ENCODE data around the gene BOLA3.
"Not testable (repeated sequence)": the region's sequence is repeated elsewhere in the genome, so short reads cannot be mapped to it uniquely, and the experiment has no call there.

BOLA3 gene

GRCh38 chr2:74101574-74102300, 46.0 kb downstream of the BOLA3 start:
- ATAC-seq = no peak

DNA sequence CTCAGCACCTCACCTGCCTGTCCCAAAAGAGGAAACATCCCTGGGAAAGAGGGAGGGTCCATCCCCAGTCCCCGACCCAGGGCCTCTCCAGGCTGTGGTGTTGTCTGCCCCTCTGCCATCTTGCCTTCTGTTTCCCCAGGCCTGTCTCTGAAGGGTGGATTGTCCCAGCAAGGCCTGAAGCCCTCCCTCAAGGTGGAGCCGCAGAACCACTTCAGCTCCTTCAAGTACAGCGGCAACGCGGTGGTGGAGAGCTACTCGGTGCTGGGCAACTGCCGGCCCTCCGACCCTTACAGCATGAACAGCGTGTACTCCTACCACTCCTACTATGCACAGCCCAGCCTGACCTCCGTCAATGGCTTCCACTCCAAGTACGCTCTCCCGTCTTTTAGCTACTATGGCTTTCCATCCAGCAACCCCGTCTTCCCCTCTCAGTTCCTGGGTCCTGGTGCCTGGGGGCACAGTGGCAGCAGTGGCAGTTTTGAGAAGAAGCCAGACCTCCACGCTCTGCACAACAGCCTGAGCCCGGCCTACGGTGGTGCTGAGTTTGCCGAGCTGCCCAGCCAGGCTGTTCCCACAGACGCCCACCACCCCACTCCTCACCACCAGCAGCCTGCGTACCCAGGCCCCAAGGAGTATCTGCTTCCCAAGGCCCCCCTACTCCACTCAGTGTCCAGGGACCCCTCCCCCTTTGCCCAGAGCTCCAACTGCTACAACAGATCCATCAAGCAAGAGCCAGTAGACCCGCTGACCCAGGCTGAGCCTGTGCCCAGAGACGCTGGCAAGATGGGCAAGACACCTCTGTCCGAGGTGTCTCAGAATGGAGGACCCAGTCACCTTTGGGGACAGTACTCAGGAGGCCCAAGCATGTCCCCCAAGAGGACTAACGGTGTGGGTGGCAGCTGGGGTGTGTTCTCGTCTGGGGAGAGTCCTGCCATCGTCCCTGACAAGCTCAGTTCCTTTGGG, 47.2 kb downstream of the BOLA3 start:
- ATAC-seq = no peak

DNA sequence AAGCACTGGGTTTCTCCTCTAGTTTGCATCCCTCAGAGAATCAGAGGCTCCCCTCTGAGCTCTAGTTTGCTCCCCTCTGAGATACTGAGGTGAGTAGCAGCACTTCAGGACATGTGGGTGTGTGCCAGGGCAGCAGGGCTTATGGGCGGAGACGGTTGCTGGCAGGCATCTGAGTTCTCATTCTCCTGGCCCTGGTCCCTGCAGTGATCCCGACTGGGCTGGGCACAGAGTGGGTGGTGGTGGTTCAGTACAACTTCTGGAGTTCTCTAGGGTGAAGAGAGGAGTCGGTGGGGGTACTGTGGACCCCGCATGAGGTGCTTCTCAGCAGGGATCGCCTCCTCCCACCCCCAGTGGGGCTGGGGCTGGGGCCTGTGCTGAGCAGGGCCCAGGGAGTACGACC, 47.9 kb downstream of the BOLA3 start:
- ATAC-seq = no peak

- ATAC-seq = no peak
These were observed 48.4 kb downstream of the BOLA3 start for GRCh38 chr2:74099271-74099670.

GRCh38 chr2:74097574-74097973, 50.1 kb downstream of the BOLA3 start:
- ATAC-seq = no peak

- no peak for ATAC-seq
These were observed 51.7 kb downstream of the BOLA3 start for GRCh38 chr2:74096052-74096451.

DNA sequence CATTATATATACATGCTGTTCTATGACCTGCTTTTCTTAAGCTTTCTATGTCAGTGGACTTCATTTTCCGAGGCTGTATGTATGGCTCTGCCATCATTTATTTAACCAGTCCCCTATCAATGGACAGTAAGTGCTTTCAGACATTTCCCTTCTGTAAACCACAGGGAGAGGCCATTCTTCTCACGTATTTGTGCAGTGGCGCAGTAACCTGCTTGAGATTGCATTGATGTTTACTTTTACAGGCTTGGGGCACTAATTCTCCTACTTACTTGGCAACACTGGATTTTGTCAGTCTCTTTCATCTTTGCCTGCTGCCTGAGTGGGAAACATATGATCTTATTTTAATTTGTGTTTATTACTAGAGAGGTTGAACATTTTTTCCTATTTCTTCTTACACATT, 52.1 kb downstream of the BOLA3 start:
- ATAC-seq = no peak

DNA sequence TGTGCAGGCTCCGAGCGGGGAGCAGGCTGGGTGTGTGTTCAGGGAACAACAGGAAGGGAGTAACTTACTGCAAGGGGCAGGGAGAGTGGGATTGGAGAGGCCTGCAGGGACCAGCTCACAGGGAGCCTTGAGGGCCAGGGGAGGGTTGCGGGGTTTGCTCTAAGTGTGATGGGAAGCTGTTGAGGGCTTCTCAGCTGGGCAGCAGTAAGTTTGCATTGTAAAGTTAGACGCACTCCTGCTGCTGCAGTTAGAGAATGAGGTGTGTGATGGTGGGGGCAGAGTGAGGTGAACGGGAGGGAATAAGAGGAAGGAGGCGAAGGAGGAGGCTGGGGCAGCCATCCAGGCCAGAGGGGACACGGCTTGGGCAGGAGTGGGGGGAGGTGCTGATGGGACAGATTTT, 53.4 kb downstream of the BOLA3 start:
- no peak for ATAC-seq

DNA sequence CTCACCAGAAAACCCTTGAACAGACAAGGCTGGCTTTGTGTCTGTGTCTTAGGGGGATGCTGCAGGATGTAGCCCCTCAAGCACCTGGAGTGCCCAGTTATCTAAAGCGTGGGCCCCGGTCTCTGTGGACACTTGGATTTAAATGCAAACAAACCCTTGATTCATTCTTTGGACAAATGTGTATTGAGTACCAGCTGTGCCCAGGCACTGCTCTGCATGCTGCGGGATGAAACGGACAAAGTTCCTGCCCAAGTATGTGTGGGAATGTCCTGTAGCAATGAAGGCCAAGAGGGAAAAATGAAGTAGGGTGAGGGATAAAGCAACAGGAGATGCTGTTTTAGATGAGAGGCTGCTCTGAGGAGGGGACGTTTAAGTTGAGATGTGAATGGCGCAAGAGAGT, 53.9 kb downstream of the BOLA3 start:
- no peak for ATAC-seq

DNA sequence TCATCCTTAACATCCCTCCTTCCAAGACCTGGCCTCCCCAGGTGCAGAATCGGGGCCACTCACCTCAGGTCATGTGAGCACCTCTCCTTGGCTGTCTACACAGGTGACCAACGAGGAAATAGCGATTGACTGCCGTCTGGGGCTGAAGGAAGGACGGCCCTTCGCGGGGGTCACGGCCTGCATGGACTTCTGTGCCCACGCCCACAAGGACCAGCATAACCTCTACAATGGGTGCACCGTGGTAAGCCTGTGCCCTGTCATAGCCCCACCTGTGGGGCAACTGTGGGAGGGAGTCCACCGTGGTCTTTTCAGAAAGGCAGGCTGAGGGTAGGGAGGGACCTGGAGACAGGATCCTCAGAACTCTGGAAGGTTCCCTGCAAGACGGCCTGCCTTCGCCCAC, 54.3 kb downstream of the BOLA3 start:
- ATAC-seq = no peak

GRCh38 chr2:74092275-74092674, 55.4 kb downstream of the BOLA3 start:
- no peak for ATAC-seq

- no peak for ATAC-seq
These were observed 56.3 kb downstream of the BOLA3 start for GRCh38 chr2:74091391-74091790.

GRCh38 chr2:74089816-74090745, 57.6 kb downstream of the BOLA3 start:
- no peak for ATAC-seq

DNA sequence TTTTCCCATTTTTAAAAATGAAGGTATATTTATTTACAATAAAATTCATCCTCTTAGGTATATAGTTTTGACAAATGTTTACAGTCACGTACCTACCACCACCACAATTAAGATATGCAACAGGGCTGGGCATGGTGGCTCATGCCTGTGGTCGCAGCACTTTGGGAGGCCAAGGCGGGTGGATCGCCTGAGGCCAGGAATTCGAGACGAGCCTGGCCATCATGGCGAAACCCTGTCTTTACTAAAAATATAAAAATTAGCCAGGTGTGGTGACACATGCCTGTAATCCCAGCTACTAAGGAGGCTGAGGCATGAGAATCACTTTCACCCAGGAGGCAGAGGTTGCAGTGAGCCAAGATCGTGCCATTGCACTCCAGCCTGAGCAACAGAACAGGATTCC, 59.0 kb downstream of the BOLA3 start:
- not testable (repeated sequence) for ATAC-seq

GRCh38 chr2:74087696-74088095, 60.0 kb downstream of the BOLA3 start:
- ATAC-seq = no peak

DNA sequence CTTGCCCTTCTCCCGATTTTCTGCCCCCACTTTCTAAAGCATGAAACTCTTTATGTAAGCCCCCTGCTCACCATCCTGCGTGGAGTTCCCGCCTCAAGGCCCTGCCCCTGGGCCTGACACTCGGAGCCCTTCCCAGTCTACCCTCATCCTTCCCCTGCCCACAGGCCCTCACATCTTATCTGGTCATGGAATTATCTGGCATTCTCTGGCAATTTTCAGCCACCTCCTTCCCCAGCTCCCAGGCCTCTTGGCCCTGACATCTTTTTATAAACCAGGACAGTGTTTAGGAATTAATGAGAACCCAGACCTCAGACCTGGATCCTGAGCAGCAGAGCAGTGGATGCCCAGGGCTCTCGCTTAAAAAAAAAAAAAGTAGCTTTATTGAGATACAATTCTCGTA, 61.7 kb downstream of the BOLA3 start:
- ATAC-seq = no peak

Measured in activated CD4-positive, CD25-positive, alpha-beta regulatory T cell treated with anti-CD3 and anti-CD28 coated beads, Interleukin-2, amount 50 U/mL, for 24 hours (primary cell).